HG03432 (cell line): ENCODE measurements around the gene USP12.
"Not testable (repeated sequence)": the region's sequence is repeated elsewhere in the genome, so short reads cannot be mapped to it uniquely, and the experiment has no call there.

Source experiments
- ATAC-seq: cut with Tn5 transposase; IDR thresholded peaks from one replicate; pipeline ENCODE4 v1.9.1; 2021; ENCODE audit warnings: mild to moderate bottlenecking, moderate library complexity; ENCODE audit not compliant: unreplicated experiment

USP12 gene, protein sequence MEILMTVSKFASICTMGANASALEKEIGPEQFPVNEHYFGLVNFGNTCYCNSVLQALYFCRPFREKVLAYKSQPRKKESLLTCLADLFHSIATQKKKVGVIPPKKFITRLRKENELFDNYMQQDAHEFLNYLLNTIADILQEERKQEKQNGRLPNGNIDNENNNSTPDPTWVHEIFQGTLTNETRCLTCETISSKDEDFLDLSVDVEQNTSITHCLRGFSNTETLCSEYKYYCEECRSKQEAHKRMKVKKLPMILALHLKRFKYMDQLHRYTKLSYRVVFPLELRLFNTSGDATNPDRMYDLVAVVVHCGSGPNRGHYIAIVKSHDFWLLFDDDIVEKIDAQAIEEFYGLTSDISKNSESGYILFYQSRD

DNA sequence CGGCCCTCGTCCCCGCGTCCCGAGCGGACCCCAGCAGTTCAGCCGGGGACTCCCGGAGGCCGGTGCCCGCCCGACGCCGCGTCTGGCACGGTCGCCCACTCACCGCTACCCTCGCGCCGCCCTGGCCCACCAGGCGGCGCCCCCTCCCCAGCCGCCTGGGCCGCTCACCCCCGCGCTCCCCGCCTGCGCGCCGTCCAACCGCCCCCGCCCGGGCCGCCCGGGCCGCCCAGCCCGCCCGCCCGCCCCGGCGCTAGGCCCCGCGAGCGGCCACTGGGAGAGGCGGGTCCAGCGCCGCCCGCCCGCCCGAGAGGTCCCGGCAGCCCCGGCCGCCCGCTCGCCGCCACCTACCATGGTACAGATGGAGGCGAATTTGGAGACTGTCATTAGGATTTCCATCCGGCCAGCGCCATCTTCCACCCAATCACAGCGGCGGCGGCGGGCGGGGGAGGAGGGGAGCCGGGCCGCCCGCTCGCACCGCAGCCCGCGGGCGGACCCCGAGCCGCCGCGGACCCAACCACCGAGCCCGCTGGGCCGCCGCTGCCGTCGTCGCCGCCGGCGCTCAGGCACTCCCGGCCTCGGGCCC is at the start of gene USP12:
TSS of gene USP12 (minus strand) at position 568 of the 583 bp plus-strand sequence. CDS start at position 396, 172 bp downstream.
- ATAC-seq = peak; percentile 19

- no peak for ATAC-seq
These were observed 48.0 kb upstream of the USP12 start for GRCh38 chr13:27219611-27220010.

- ATAC-seq = not testable (repeated sequence)
These were observed 47.2 kb upstream of the USP12 start for GRCh38 chr13:27218861-27219260.

- ATAC-seq = not testable (repeated sequence)
These were observed 46.2 kb upstream of the USP12 start for GRCh38 chr13:27217791-27218190.

DNA sequence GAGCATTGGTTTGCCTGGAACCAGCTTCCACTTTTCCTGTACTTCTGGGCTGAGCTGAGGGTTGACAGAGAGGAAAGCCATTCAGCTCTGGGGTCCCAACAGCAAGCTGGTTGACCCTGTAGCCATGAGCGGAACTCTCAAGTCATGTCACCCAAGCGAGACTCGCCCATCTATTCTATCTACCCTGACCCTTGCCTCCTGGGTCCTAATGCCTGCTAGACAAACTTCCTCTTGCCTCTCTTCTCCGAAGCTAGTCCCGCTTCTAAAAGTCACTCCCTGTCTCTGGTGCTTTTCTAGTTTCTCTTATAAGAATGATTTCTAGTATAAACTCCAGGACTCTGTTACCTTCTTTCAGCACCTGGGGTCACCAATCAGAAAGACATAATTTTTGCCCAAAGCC is 41.8 kb upstream of the USP12 start:
- ATAC-seq = not testable (repeated sequence)

DNA sequence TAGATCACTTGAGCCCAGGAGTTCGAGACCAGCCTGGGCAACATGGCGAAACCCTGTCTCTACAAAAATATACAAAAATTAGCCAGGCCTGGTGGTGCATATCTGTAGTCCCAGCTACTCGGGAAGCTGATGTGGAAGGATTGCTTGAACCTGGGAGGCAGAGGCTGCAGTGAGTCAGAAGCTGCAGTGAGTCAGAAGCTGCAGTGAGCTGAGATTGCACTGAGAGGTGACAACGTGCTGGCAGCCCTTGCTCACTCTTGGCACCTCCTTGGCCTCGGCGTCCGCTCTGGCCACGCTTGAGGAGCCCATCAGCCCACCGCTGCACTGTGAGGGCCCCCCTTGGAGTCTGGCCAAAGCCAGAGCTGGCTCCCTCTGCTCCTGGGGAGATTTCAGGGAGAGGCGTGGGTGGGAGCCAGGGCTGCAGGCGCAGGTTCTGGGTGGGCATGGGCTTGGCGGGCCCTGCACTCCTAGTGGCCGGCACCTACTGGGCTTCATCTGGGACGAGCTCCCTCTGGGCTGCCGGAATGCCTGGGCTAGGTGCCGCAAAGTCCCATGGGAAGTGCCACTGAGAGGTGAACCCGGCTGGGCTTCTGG is 40.3 kb upstream of the USP12 start:
- no peak for ATAC-seq

GRCh38 chr13:27211271-27211670 is 39.7 kb upstream of the USP12 start:
- no peak for ATAC-seq

GRCh38 chr13:27208514-27208913 is 36.9 kb upstream of the USP12 start:
- no peak for ATAC-seq

GRCh38 chr13:27203854-27204253 is 32.2 kb upstream of the USP12 start:
- no peak for ATAC-seq

DNA sequence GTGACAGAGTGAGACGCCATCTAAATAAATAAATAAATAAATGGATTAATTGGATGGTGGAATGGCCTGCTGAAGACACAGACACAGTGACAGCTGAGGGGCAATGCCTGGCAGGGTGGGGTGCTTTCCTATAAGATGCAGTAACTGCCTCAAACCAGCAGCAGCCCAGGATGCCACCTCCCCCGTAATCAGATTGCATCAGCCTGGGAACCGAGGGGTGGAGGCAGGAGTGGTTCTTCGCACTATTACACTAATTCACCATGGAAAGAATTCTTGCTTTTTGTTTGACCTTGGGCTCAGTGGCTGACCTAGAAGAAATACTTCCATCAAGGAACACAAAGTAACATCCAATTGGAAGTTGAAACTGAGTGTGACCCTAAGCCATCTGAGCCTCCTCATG is 31.6 kb upstream of the USP12 start:
- ATAC-seq = no peak

DNA sequence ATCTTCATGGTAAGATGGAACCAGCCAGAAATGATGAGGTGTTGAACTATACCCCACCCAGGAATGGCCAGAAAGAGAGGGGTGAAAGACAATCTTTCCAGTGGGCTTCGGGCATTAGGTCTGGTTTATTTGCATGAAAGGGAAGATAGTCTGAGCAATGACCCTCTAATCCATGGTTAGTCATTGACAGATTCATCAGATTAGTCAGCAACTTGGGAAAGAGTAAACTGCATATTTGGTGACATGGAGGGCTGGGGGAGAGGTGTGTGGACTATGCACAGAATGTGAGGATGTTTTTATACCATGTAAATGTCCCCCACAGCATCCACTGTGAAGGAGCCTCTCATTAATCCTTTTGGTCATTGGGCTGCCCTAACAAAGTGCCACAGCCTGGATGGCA is 30.1 kb upstream of the USP12 start:
- no peak for ATAC-seq

- no peak for ATAC-seq
These were observed 28.9 kb upstream of the USP12 start for GRCh38 chr13:27200413-27201070.

DNA sequence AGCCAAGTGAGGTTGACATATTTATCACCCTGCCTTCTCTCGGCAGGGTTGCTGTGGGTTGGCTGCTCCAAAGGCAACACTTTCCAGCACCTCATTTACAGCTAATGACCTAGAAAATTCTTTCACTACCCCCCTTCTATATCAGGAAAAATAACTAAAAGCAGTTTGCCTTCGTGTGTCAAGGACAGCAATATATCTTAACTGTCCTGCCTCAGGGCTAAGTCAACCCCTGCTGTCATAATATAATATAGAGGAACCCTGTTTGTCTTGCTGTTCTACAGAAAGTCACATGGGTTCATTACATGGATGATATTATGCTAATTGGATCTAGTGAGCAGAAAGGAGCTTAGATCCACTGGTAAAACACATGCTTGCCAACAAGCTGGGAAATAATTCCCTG is 28.1 kb upstream of the USP12 start:
- no peak for ATAC-seq

GRCh38 chr13:27199211-27199610 is 27.6 kb upstream of the USP12 start:
- no peak for ATAC-seq

- ATAC-seq = peak; percentile 54
These were observed 23.5 kb upstream of the USP12 start for GRCh38 chr13:27194895-27195764.

- no peak for ATAC-seq
These were observed 22.6 kb upstream of the USP12 start for GRCh38 chr13:27194209-27194608.

GRCh38 chr13:27193496-27193895 is 21.9 kb upstream of the USP12 start:
- ATAC-seq = no peak

- ATAC-seq = no peak
These were observed 21.4 kb upstream of the USP12 start for GRCh38 chr13:27192973-27193372.

DNA sequence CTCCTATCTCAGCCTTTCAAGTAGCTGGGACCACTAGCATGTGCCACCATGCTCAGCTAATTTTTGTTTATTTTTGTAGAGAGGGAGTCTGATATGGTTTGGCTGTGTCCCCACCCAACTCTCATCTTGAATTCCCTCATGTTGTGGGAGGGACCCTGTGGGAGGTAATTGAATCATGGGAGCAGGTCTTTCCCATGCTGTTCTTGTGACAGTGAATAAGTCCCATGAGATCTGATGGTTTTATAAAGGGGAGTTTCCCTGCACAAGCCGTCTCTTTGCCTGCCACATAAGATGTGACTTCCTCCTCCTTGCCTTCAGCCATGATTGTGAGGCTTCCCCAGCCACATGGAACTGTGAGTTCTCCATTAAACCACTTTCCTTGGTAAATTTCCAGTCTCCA is 20.8 kb upstream of the USP12 start:
- ATAC-seq = not testable (repeated sequence)

GRCh38 chr13:27189192-27189591 is 17.6 kb upstream of the USP12 start:
- ATAC-seq = no peak

GRCh38 chr13:27188239-27188638 is 16.6 kb upstream of the USP12 start:
- ATAC-seq = no peak
